Keratinocyte (primary cell): ENCODE data around the gene CREB3L2.

Experiments
- EZH2 ChIP-seq: IDR thresholded peaks from one replicate; pipeline ENCODE4 v1.6.1; 2012; ENCODE audit warnings: inconsistent platforms, mild to moderate bottlenecking, low read length, moderate library complexity
- TF ChIP-seq, protein P1 (sequence below), 3 experiments: IDR thresholded peaks in 1 of 3; conservative IDR thresholded peaks in 1 of 3; optimal IDR thresholded peaks in 1 of 3; 2 replicates in 2 of 3; 3 replicates in 1 of 3; pipeline versions ENCODE3 to v1.5.1; 2011; ENCODE audit warnings: low read length in 3 of 3, mild to moderate bottlenecking in 3 of 3, moderate library complexity in 2 of 3, control low read depth in 1 of 3, inconsistent platforms in 1 of 3; ENCODE audit not compliant: insufficient read depth in 2 of 3; ENCODE audit errors: extremely low read depth in 1 of 3

DNA sequence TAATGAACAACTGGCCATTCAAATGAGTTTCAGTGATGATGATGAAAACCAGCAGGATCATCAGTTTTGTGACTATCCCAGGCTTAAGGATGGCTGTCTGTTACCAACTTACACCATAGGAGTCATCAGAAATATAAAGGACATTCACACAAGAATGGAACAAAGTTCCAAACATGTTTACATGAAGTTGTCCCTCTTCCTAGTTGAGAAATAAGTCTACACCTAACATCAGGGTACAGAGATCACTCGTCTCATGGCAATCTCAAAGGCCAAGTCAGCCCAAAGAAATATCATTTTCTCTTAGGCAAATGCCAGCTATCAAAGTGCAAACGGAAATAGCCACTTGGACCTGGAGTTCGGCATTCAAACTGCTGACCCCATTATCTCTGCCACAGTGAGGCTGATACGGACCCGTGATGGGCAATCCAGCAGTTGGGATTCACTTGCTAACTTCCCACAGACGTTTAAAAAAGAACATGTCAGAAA, 53.0 kb downstream of the CREB3L2 start:
- TF ChIP-seq, protein P1, sequence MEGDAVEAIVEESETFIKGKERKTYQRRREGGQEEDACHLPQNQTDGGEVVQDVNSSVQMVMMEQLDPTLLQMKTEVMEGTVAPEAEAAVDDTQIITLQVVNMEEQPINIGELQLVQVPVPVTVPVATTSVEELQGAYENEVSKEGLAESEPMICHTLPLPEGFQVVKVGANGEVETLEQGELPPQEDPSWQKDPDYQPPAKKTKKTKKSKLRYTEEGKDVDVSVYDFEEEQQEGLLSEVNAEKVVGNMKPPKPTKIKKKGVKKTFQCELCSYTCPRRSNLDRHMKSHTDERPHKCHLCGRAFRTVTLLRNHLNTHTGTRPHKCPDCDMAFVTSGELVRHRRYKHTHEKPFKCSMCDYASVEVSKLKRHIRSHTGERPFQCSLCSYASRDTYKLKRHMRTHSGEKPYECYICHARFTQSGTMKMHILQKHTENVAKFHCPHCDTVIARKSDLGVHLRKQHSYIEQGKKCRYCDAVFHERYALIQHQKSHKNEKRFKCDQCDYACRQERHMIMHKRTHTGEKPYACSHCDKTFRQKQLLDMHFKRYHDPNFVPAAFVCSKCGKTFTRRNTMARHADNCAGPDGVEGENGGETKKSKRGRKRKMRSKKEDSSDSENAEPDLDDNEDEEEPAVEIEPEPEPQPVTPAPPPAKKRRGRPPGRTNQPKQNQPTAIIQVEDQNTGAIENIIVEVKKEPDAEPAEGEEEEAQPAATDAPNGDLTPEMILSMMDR (optimal IDR thresholded peaks at IDR 0.05 in 1 of 3, IDR thresholded peaks at IDR 0.05 in 1 of 3, conservative IDR thresholded peaks at IDR 0.05 in 1 of 3; ENCODE audit: extremely low read depth in 1 of 3, insufficient read depth in 2 of 3, low read length in 3 of 3) = no peak
- TF ChIP-seq EZH2 = no peak
